GM12874 (cell line): ENCODE data around the gene AIRE.

Experiments used
- CTCF ChIP-seq: IDR thresholded peaks from 2 replicates; pipeline ENCODE4 v1.5.1; 2011; ENCODE audit warnings: low read depth, mild to moderate bottlenecking, control low read depth, low read length, moderate library complexity; ENCODE audit not compliant: insufficient read depth

Gene AIRE

GRCh38 chr21:44316277-44316900 is 30.7 kb downstream of the AIRE start:
- TF ChIP-seq CTCF = no peak

- TF ChIP-seq CTCF = no peak
Observed at GRCh38 chr21:44317241-44317782, 31.6 kb downstream of the AIRE start.

GRCh38 chr21:44317871-44318270 is 32.2 kb downstream of the AIRE start:
- TF ChIP-seq CTCF = no peak

GRCh38 chr21:44318489-44319285 is 33.0 kb downstream of the AIRE start:
- TF ChIP-seq CTCF = no peak

GRCh38 chr21:44319407-44320065 is 33.9 kb downstream of the AIRE start:
- no peak for TF ChIP-seq CTCF

GRCh38 chr21:44320847-44321246 is 35.2 kb downstream of the AIRE start:
- no peak for TF ChIP-seq CTCF

- TF ChIP-seq CTCF = no peak
Observed at GRCh38 chr21:44321846-44322450, 36.3 kb downstream of the AIRE start.
